GM18870 (cell line): ENCODE data around the gene PSMD14.

ENCODE experiments used
- ATAC-seq: cut with Tn5 transposase; IDR thresholded peaks from one replicate; pipeline ENCODE4 v1.9.1; 2021; ENCODE audit warnings: moderate library complexity; ENCODE audit not compliant: unreplicated experiment

Gene PSMD14

GRCh38 chr2:161381546-161381945 lies 73.3 kb downstream of the PSMD14 start:
- no peak for ATAC-seq

GRCh38 chr2:161382747-161383146 lies 74.5 kb downstream of the PSMD14 start:
- ATAC-seq = no peak

GRCh38 chr2:161384864-161385263 lies 76.6 kb downstream of the PSMD14 start:
- peak; percentile 79 for ATAC-seq

- peak; percentile 49 for ATAC-seq
These were observed 78.1 kb downstream of the PSMD14 start for GRCh38 chr2:161386228-161386824.

GRCh38 chr2:161388146-161388779 lies 80.0 kb downstream of the PSMD14 start:
- ATAC-seq = peak; percentile 26

- ATAC-seq = no peak
These were observed 83.7 kb downstream of the PSMD14 start for GRCh38 chr2:161391737-161392506.

GRCh38 chr2:161400076-161400475 lies 91.9 kb downstream of the PSMD14 start:
- no peak for ATAC-seq

- no peak for ATAC-seq
These were observed 94.1 kb downstream of the PSMD14 start for GRCh38 chr2:161402297-161402696.

GRCh38 chr2:161406316-161406715 lies 98.1 kb downstream of the PSMD14 start:
- ATAC-seq = no peak

- no peak for ATAC-seq
These were observed 99.4 kb downstream of the PSMD14 start for GRCh38 chr2:161407597-161407996.

GRCh38 chr2:161409308-161409907 lies 101.2 kb downstream of the PSMD14 start:
- ATAC-seq = no peak

- ATAC-seq = peak; percentile 40
These were observed 104.1 kb downstream of the PSMD14 start for GRCh38 chr2:161412346-161412745.

GRCh38 chr2:161414042-161415033 lies 106.1 kb downstream of the PSMD14 start:
- ATAC-seq = no peak

GRCh38 chr2:161415034-161415986 lies 107.1 kb downstream of the PSMD14 start:
- ATAC-seq = no peak

GRCh38 chr2:161415987-161416707 lies 107.9 kb downstream of the PSMD14 start, which contains the start of gene TBR1:
Gene TBR1 (plus strand): TSS chr2:161416297. CDS start chr2:161416411, 114 bp downstream.
- no peak for ATAC-seq

GRCh38 chr2:161416708-161417437 lies 108.6 kb downstream of the PSMD14 start:
- no peak for ATAC-seq

- ATAC-seq = no peak
These were observed 109.4 kb downstream of the PSMD14 start for GRCh38 chr2:161417438-161418274.
